Activated CD4-positive, alpha-beta T cell treated with anti-CD3 and anti-CD28 coated beads for 4 hours (primary cell): ENCODE measurements around the gene MRPL55.

Experiments used
- DNase-seq, 2 donors: peaks; one replicate each; pipeline ENCODE4 v3.0.0-alpha.2; 2020

The MRPL55 gene

GRCh38 chr1:228109073-228109961, at the start of gene MRPL55:
Gene MRPL55 (minus strand): TSS chr1:228109299. CDS start chr1:228108260, 1,039 bp downstream.
- DNase-seq = peak; percentile 97 to 99

GRCh38 chr1:228158151-228159007, 49.3 kb upstream of the MRPL55 start:
- no peak for DNase-seq

- no peak for DNase-seq
Measured at GRCh38 chr1:228157729-228158126, 48.6 kb upstream of the MRPL55 start.

- no peak for DNase-seq
Measured at GRCh38 chr1:228156941-228157728, 48.0 kb upstream of the MRPL55 start.

GRCh38 chr1:228156515-228156881, 47.4 kb upstream of the MRPL55 start:
- DNase-seq = no peak

GRCh38 chr1:228155596-228156514, 46.8 kb upstream of the MRPL55 start:
- no peak for DNase-seq

- DNase-seq = peak; percentile 37 to 42
Measured at GRCh38 chr1:228154670-228155571, 45.8 kb upstream of the MRPL55 start.

- no peak for DNase-seq
Measured at GRCh38 chr1:228154021-228154669, 45.0 kb upstream of the MRPL55 start.

GRCh38 chr1:228152918-228153258, 43.8 kb upstream of the MRPL55 start:
- no peak for DNase-seq

GRCh38 chr1:228152097-228152917, 43.2 kb upstream of the MRPL55 start:
- DNase-seq = no peak

GRCh38 chr1:228151180-228151925, 42.3 kb upstream of the MRPL55 start:
- no peak for DNase-seq

GRCh38 chr1:228150461-228151179, 41.5 kb upstream of the MRPL55 start:
- DNase-seq = no peak

- no peak for DNase-seq
Measured at GRCh38 chr1:228150120-228150460, 41.0 kb upstream of the MRPL55 start.

- DNase-seq = no peak
Measured at GRCh38 chr1:228149406-228150119, 40.5 kb upstream of the MRPL55 start, which contains the start of gene GJC2. Gene GJC2 (plus strand): TSS chr1:228149930. CDS start chr1:228157759, 7,829 bp downstream.

GRCh38 chr1:228148935-228149405, 39.9 kb upstream of the MRPL55 start:
- no peak for DNase-seq

GRCh38 chr1:228148196-228148861, 39.2 kb upstream of the MRPL55 start:
- DNase-seq = no peak
